Heart left ventricle (tissue), 16 donors: ENCODE data around the gene PTPN3. TPM values are rescaled to one million over a fixed set of nuclear protein-coding genes. Genes with fewer than 3 reads are reported as not detected.

Experiments
- ATAC-seq, 4 donors: fragments of 200-7000 bp; cut with Tn5 transposase; one replicate each; pipeline ENCODE4 v1.9.1; 2020 to 2022; ENCODE audit warnings: moderate library complexity in 4 of 4, mild to moderate bottlenecking in 3 of 4, moderate number of reproducible peaks in 1 of 4
- DNase-seq, 5 donors: peaks; one replicate each; pipeline ENCODE4 v3.0.0-alpha.2; 2020
- H3K27ac ChIP-seq, 12 donors: fragments of 200-600 bp; sonication (generic) in 4 of 12; one replicate each; pipeline versions ENCODE4 v1.5.0 to v1.8.0; 2016 to 2022; ENCODE audit warnings: mild to moderate bottlenecking in 2 of 12
- H3K27me3 ChIP-seq, 9 donors: fragments of 200-600 bp; sonication (generic) in 2 of 9; one replicate each; pipeline versions ENCODE4 v1.5.1 to v1.8.0; 2016 to 2022; ENCODE audit warnings: mild to moderate bottlenecking in 3 of 9
- H3K36me3 ChIP-seq, 9 donors: fragments of 200-600 bp; sonication (generic) in 2 of 9; one replicate each; pipeline versions ENCODE4 v1.5.0 to v1.8.0; 2018 to 2022; ENCODE audit warnings: mild to moderate bottlenecking in 2 of 9
- H3K4me1 ChIP-seq, 12 donors: fragments of 200-600 bp; sonication (generic) in 4 of 12; one replicate each; pipeline versions ENCODE4 v1.5.0 to v1.8.0; 2016 to 2022; ENCODE audit warnings: mild to moderate bottlenecking in 3 of 12
- H3K4me3 ChIP-seq, 12 donors: fragments of 200-600 bp; sonication (generic) in 4 of 12; one replicate each; pipeline versions ENCODE4 v1.5.0 to v1.8.0; 2017 to 2022; ENCODE audit warnings: mild to moderate bottlenecking in 9 of 12, moderate library complexity in 4 of 12
- H3K9me3 ChIP-seq, 12 donors: fragments of 200-600 bp; sonication (generic) in 4 of 12; one replicate each; pipeline versions ENCODE4 v1.5.0 to v1.8.0; 2016 to 2022; ENCODE audit warnings: mild to moderate bottlenecking in 1 of 12
- POLR2A ChIP-seq, 2 donors: fragments of 450-650 bp; IDR thresholded peaks; one replicate each; pipeline ENCODE4 v1.6.1; 2017; ENCODE audit warnings: antibody characterized with exemption in 2 of 2, mild to moderate bottlenecking in 2 of 2, moderate library complexity in 2 of 2
- WGBS, 4 donors: extraction: QIAGEN DNeasy Blood & Tissue Kit in 2 of 4; methylation state at CpG; one replicate each; pipeline versions ENCODE4 v1.1.5 to v1.1.7; 2013 to 2018; 5-methylcytosine and 5-hydroxymethylcytosine counted together
- intact Hi-C, 10 donors: fragments of 100-400 bp; cut with DNase I; formaldehyde crosslinking; loops; one replicate each; pipeline versions ENCODE4 v1.11.1 to v1.14.2; 2022
- polyA plus RNA-seq, 2 donors: library from polyadenylated mRNA; stranded (reverse); fragments of 200-250 nt; gene quantifications; one replicate each; pipeline ENCODE4 v1.2.3, GENCODE V29; 2013
- total RNA-seq, 9 donors: library from RNA; depleted of rRNA in 2 of 9; stranded (reverse); fragments of >200 nt in 2 of 9; fragmentation: NEBNext Ultra II Directional in 3 of 9; extraction: Animal tissue kit (Norgen Biotek cat#: 25700) in 3 of 9; gene quantifications; one replicate each; pipeline versions ENCODE4 v1.1.0 to v1.2.4, GENCODE V29; 2016 to 2023
- TF ChIP-seq, protein P1 (sequence below), 12 donors: fragments of 200-600 bp; sonication (generic) in 4 of 12; IDR thresholded peaks; one replicate each; pipeline versions ENCODE4 v1.5.0 to v1.8.0; 2018 to 2022; ENCODE audit warnings: antibody characterized with exemption in 12 of 12, mild to moderate bottlenecking in 5 of 12
- donor health status: ischemic (EF 13 %, LVEDD 7.1; RV severe dilation, severe dysfunction).
- donor health status: healthy with polysubstance abuse.
- donor health status: DM: no; HTN: yes; CAD: no.
- donor health status: DM: no; HTN: no; CAD: no.
- donor health status: ischemic (EF 25% LVEDD 6.9; RV normal size, moderate dysfunction).
- donor health status: ischemic (EF 25% LVEDD 5.7; RV mildly dilated, moderate dysfunction).
- donor health status: healthy.
- donor health status: DM: yes; HTN: yes; CAD: no.
- donor health status: ischemic (EF 35%, LVEDD 5.7; RV mildly dilated, moderate dysfunction).
- donor health status: nonischemic (EF 11% LVEDD 7.7; RV severe dilation, severe dysfunction).
- donor health status: DM: yes; HTN: yes; CAD: no.
- donor health status: PGD.
- donor health status: ischemic (EF 29% LVEDD 5.4; RV normal size, mild dysfunction).
- donor health status: nonischemic (EF 23%, LVEDD 6.1; RV moderate dilation, normal function).

Gene PTPN3
- total and polyA plus RNA-seq, 11 donors = 6.9 to 77.0 (median 51.7) TPM

DNA sequence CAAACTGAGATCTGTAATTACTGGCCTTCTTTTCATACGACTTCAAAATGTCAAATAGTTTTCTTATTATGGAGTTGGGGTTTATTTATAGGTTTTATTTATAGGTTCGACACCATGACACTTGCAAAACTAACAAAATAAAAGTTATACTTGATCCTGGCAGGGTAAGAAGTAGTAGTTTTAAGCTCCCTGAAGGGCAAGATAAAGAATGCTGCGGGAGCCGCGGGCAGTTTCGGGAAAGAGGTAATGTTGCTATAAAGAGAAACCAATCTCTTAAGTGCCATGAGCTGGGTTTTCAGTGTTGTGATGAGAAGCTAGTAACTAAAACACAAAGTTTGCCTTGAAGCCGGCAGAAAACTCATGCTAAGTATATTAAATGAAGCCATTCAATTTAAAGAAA, 24.8 kb downstream of the PTPN3 start:
- H3K4me3 ChIP-seq = peak overlapping the region in 3 of 12 donors; percentile 0 to 17 (median 14)
- DNase-seq (peak in 3 of 5 donors; percentile 38 to 66 (median 39)), ATAC-seq (peak; percentile 35 to 64 (median 46))
- H3K27ac ChIP-seq = peak overlapping the region; percentile 33 to 87 (median 77)
- TF ChIP-seq POLR2A (IDR thresholded peaks at IDR 0.05) = no peak
- TF ChIP-seq, protein P1, sequence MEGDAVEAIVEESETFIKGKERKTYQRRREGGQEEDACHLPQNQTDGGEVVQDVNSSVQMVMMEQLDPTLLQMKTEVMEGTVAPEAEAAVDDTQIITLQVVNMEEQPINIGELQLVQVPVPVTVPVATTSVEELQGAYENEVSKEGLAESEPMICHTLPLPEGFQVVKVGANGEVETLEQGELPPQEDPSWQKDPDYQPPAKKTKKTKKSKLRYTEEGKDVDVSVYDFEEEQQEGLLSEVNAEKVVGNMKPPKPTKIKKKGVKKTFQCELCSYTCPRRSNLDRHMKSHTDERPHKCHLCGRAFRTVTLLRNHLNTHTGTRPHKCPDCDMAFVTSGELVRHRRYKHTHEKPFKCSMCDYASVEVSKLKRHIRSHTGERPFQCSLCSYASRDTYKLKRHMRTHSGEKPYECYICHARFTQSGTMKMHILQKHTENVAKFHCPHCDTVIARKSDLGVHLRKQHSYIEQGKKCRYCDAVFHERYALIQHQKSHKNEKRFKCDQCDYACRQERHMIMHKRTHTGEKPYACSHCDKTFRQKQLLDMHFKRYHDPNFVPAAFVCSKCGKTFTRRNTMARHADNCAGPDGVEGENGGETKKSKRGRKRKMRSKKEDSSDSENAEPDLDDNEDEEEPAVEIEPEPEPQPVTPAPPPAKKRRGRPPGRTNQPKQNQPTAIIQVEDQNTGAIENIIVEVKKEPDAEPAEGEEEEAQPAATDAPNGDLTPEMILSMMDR (IDR thresholded peaks at IDR 0.05) = no peak
- intact Hi-C loops = loop anchor here in 3 of 10 donors (5.0 to 10.0 kb wide), 2 partner anchors 36 to 229 kb away; no protein-coding TSS in a partner anchor
- H3K27me3 ChIP-seq = peaks cover 0 to 3% (median 0%) of the 10 kb centered on the region in 9 donors
- no peaks in the 10 kb centered on the region for H3K9me3 ChIP-seq
- peaks cover 0 to 61% (median 21%) of the 10 kb centered on the region in 12 donors for H3K4me1 ChIP-seq
- no peaks in the 10 kb centered on the region for H3K36me3 ChIP-seq
- 43 to 52% (median 46%) methylated on average over 7 of the region's 7 CpGs for WGBS, 4 donors

DNA sequence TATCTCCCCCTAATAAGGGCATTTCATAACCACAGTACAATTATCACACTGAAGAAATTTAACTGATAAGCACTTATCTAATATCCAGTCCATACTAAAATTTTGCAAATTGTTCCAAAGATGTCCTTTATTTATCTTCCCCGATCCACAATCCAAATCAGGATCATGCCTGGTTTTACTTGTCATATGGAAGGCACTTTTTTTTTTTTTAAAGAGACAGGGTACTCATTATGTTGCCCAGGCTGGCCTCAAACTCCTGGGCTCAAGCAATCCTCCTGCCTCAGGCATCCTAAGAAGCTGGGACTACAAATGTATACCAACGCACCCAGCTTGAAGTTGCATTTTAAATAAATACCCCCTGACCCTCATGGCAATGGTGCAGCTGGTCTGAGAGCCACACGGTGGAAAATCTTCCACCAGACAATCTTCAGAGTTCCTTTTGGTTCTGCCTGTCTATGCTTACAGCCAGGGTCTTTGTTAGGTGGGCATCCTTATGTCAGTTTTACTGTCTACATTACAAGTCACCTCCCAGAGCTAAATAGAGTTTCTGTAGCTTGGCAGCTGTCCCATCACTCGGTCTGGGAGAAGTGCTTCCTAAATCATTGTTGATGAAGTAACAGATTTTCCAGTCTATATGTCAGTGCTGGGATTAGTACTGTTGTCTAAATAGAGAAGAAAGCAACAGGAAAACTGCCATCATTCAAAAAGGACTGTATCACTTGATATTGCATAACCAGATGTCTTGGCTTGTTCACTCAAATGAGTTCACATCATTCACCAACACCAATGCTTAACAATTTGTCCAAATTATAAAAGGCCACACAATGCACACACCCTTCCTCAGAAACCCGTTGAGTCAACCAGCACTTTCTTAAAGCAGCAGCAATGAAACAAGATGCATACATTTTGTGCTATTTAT, 26.4 kb downstream of the PTPN3 start:
- DNase-seq = no peak
- Histone ChIP-seq H3K9me3 (no peaks in the 10 kb centered on the region), H3K27me3 (peaks cover 0 to 7% (median 0%) of the 10 kb centered on the region in 9 donors), H3K27ac (peak overlapping the region in 6 of 12 donors; percentile 36 to 87 (median 66)), H3K4me1 (peaks cover 0 to 51% (median 19%) of the 10 kb centered on the region in 12 donors), H3K4me3 (no peak overlapping the region), H3K36me3 (no peaks in the 10 kb centered on the region)
- 32 to 39% (median 35%) methylated on average over 5 of the region's 5 CpGs for WGBS, 4 donors
- ATAC-seq = peak in 1 of 4 donors; percentile 28
- intact Hi-C loops = loop anchor here in 3 of 10 donors (5.0 to 10.0 kb wide), 2 partner anchors 34 to 227 kb away; no protein-coding TSS in a partner anchor
- TF ChIP-seq, protein P1 (IDR thresholded peaks at IDR 0.05) = no peak
- TF ChIP-seq POLR2A (IDR thresholded peaks at IDR 0.05) = no peak

DNA sequence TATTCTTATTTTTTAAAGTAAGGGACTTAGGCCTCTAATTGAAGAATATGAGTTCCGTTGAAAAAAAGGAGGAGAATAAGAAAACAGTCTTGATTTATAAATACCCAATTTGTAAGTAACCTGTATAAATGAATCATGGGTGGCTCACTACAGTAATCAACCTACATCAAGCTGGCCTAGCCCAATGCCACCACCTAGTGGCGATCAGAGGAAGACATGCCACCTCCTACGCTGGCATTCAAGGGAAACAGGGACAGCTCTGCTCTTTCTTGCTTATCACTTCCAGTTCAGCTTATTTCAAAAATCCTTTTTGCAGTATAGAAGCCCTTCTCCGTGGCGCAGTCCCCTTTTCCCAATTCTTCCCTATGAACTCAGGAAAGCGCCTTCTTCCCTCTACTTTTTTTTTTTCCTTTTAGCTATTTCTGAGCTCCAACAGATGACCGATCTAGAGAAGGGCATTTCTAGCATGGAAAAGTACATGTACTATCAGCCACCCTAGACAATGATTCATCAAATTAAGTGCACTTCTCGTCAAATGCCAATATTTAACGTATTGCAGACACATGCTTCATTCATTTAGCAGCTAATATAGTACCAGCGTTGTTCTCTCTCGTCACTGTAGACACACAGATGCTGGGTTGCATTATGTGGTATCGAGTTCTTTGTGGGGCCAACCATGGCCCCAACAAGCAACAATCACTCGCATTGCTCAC, 28.3 kb downstream of the PTPN3 start:
- Histone ChIP-seq H3K4me3 (no peak overlapping the region), H3K27me3 (peaks cover 0 to 17% (median 0%) of the 10 kb centered on the region in 9 donors), H3K4me1 (peaks cover 0 to 33% (median 11%) of the 10 kb centered on the region in 12 donors), H3K27ac (peak overlapping the region in 8 of 12 donors; percentile 1 to 47 (median 23)), H3K36me3 (no peaks in the 10 kb centered on the region), H3K9me3 (no peaks in the 10 kb centered on the region)
- DNase-seq (peak in 4 of 5 donors; percentile 61 to 66 (median 64)), ATAC-seq (peak; percentile 79 to 89 (median 84))
- 39 to 46% (median 45%) methylated on average over 13 of the region's 13 CpGs for WGBS, 4 donors
- intact Hi-C loops = loop anchor here in 7 of 10 donors (2.0 to 10.0 kb wide), 4 partner anchors 29 to 228 kb away; no protein-coding TSS in a partner anchor
- TF ChIP-seq, protein P1 (IDR thresholded peaks at IDR 0.05) = peak; percentile 79 to 91 (median 86)
- no peak for TF ChIP-seq POLR2A (IDR thresholded peaks at IDR 0.05)
